ENCODE data around the gene PLPP1.
"Not testable (repeated sequence)": the region's sequence is repeated elsewhere in the genome, so short reads cannot be mapped to it uniquely, and the experiment has no call there.

Gene PLPP1

DNA sequence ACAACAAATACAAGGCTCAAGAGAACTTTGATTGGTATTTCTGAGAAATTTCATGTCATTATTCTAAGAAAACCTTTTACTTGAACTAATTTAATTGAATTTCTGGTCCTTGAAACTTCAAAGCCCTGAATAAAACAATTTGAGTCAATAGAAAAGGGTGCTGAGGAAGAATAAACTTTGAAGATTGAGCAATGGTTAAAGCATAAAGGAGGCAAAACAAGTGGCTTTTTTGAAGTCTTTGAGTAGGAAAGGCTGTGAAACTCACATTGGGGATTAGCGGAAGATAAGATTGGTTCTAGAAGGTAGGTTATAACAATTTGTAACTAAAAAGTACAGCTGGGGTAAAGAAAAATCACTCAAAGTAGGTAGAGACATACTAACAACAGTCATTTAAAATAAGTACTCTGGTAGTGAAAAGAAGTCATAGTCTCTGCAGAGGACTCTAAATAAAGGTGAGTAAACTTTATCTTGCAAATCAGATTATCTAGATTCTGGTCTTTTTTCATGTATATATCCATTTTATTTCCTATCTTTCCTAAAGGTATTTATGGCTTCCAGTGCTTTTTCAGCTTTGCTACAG is 6.4 kb upstream of the PLPP1 start:
- DNase-seq: no peak

GRCh38 chr5:55540525-55540924 is 5.8 kb upstream of the PLPP1 start:
- no peak for DNase-seq

- no peak for DNase-seq
These were observed 5.3 kb upstream of the PLPP1 start for GRCh38 chr5:55540024-55540423.

- peak; percentile 37 for DNase-seq
These were observed 3.9 kb upstream of the PLPP1 start for GRCh38 chr5:55538661-55539060.

DNA sequence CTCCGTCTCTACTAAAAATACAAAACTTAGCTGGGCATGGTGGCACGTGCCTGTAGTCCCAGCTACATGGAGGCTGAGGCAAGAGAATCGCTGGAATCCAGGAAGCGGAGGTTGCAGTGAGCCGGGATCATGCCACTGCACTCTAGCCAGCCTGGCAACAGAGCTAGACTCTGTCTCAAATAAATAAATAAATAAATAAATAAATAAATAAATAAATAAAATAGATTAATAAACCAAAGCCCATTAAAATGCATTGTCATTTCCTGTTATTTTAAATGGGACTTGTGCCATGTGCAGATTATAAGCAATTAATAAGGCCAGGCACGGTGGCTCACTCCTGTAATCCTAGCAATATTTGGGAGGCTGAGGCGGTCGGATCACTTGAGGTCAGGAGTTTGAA is 2.6 kb upstream of the PLPP1 start:
- not testable (repeated sequence) for DNase-seq

DNA sequence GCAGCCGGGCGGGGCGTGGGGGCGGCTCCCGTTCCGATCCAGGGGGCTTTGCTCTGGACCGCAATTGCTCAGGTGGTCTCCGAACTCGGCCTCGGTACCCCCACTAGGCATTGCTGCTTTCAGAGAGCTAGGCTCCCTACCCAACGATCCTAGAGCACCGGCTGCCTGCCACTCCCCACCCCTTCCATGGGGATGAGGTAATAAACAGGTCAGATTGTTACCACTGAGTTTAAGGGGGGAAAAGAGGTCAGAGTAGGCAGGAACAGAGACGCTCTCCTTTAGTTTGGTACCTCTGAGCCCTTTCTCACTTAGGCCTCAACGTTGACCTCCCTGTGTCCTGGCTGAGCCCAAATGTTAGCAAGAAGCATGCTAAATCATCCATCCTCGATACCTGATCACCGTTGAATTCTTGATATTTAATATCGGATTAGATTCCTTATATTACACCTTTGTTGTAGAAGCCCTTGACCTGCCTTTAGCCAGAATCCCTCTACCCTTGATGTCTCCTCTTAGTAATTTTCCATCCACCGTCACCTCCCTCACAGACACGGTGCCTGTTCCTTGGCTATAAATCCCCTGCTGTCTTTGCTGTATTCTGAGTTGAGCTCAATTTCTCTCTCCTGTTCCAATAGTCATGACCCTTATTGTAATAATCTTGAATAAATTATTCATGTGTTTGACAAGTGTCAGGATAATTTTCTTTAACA is 588 bp upstream of the PLPP1 start:
- DNase-seq: peak; percentile 25

DNA sequence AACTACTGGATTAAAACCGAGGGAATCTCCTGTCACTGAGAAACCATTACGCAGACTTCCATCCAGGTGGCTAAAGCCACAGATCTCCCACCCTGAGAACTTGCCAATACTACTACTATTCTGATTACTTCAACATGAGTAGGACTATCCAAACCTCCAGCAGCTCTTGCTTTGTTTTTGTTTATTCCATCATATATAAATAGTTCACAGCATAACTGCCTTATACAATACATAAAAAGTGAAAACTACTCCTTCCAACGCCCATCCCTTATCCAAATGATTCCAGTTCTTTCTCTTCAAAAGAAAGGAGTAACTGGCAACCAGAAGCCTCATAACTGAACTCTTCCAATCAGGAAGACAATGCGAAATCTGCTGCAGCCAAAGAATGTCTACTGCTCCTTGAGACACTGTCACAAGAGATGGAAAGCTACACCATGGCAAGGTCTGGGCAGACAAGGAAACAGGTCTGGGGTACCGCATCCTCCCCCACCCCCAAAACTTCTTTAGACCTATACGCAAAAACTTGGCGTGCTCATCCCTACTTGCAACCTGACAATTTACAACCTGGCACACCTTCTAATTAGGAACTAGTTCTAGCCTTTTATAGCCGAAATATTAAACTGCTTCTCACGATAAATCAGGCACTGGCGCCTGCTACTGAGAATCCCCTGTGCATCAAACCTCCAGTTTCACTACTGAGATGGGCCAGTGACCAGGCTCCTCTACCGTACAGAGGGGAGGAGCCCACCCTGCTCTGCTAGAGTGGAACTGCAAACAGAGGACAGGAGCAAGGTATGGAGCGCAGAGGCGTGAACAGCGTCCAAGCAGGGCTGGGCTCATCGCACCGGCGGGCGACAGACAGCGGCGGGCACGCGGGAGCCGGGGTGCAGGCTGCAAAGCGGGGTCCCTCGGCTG is 986 bp downstream of the PLPP1 start:
- peak; percentile 26 for DNase-seq

DNA sequence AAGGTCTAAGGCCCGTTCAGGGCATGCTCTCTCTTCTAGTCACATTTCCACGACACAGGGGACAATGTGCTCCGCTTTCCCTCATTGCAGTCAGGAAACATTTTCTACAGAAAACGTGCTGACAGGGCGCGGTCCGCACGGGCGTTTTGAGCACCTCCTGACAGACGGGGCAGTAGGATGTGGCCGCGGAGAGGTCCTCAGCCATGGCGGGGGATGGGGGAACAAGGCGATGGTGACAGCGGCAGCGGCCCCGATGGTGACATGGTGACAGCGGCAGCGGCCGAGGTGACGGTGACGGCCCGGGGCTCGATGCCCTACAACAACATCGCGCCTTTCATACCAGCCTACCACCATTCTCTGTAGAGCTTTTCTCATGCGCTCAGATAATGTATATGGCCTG is 4.1 kb downstream of the PLPP1 start:
- DNase-seq: no peak

DNA sequence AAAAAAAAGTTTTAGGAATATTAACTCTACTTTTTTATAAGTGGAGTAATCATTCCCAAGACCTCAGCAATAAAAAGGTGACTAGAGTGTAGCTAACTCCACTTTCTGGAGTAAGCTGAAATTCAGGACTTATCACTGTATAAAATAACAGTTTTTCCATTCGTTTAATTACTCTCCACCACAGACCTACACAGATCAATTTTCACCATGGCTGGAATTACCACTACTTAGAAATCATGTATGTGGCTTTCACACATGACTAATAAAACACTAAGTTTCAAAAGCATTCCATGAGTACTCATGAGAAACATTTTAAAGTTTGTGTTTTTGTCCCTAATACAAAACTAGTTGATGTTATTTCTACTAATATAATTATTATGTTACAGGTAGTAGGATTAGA is 9.9 kb downstream of the PLPP1 start:
- DNase-seq: no peak

- DNase-seq: no peak
These were observed 11.5 kb downstream of the PLPP1 start for GRCh38 chr5:55523293-55523692.

GRCh38 chr5:55521881-55522280 is 12.9 kb downstream of the PLPP1 start:
- DNase-seq: no peak

GRCh38 chr5:55520117-55520839 is 14.5 kb downstream of the PLPP1 start:
- DNase-seq: no peak

DNA sequence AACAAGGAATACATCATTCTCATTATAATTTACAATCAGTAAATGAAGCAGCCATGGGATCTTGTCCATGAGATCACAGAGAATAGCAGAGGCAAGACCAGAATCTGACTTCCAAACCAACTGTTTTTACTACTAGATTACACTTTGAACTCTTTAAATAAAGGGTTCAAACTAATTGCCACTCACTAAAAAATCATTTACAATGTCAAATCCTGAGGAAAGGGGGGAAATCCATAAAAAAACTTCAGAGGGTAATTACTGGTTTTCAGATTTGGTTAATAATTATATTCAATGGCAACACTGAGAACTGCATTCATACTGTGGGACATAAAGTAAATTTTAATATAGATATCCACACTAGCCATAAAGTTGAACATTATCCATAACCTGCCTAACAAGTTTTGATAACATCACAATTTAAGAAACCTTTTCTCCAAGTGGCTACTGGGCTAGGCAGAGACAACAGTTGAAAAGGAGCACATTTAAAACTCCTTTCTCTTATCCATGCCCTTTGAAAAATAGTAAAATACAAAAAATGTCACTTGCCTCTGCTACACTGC is 15.9 kb downstream of the PLPP1 start:
- no peak for DNase-seq

DNA sequence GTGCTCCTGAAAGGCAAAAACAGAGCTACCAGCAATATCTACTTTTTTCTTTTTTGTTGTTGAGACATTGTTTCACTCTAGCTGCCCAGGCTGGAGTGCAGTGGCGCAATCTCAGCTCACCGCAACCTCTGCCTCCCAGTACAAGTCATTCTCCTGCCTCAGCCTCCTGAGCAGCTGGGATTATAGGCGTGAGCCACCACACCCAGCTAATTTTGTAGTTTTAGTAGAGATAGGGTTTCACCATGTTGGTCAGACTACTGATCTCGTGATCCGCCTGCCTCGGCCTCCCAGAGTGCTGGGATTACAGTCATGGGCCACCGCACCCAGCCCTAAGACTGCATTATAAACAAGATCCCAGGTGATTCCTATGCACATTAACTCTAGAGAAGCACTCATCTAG is 17.0 kb downstream of the PLPP1 start:
- no peak for DNase-seq

DNA sequence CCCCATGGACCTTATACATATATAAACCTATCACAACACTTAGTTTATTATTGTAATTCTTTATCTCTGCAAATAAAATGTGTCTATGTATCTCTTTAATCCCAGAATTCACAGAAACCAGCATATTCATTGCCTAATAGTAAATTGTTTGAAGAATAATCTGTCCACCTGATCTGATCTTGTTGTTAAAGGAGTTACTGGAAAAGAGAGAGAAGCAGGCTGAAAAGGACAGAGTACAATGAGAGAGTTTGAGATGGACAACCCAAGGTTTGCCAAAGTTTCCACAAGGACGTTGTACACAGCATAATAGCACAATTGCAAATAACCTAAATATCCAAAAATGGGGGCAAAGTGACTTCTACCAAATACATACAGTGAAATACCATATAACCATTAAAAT is 23.8 kb downstream of the PLPP1 start:
- no peak for DNase-seq

- DNase-seq: no peak
These were observed 24.3 kb downstream of the PLPP1 start for GRCh38 chr5:55510523-55510880.

GRCh38 chr5:55509796-55510522 is 24.8 kb downstream of the PLPP1 start:
- DNase-seq: no peak

DNA sequence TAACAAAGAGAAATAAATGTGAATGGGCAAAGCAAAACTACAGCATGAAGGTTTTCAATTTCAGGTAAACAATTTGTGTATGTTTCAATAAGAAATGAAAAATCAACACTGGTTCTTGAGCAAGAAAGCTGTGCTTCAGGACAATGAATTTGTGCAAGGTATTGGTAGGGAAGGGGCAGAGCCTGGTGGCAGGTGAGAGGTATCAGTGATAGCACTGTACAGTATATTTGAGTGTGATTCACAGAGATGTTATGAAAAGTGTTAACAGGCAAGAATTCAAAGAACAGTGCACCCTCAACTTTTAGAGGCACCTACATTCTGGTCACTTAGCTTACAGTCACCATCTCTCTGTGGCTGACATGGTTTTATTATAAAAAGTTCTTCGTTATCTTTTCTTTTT is 25.7 kb downstream of the PLPP1 start:
- DNase-seq: no peak

GRCh38 chr5:55507574-55507973 is 27.2 kb downstream of the PLPP1 start:
- no peak for DNase-seq

- not testable (repeated sequence) for DNase-seq
These were observed 29.1 kb downstream of the PLPP1 start for GRCh38 chr5:55505711-55506110.

DNA sequence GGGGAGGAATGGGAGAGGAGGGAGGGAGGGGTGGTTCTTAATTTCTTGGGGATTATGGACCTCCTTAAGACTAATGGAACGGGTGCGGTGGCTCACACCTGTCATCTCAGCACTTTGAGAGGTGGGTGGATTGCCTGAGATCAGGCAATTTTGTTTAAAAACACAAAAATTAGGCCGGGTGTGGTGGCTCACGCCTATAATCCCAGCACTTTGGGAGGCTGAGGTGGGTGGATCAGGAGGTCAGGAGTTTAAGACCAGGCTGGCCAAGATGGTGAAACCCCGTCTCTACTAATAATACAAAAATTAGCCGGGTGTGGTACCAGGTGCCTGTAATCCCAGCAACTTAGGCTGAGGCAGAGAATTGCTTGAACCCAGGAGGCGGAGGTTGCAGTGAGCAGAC is 30.8 kb downstream of the PLPP1 start:
- DNase-seq: not testable (repeated sequence)

DNA sequence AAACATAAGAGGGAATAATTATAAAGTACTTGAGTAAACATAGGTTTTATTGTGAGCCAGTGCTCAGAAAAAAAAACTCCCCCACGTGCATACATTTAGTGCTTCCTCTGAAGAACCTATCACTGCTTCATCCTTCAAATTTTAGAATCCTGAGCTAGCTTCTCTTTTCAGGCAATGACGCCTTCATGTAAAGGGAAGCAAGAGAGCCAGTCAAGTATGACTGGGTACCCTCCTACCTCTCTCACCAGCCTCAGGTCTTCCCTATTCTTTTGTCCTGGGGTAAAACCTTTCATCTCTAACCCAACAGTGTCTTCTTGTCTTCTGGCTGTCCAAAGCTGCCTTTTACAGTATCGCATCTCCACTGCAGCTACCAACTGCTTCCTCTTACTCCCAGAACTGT is 32.0 kb downstream of the PLPP1 start:
- no peak for DNase-seq
